SK-N-SH (cell line): Measurements from ENCODE around the gene BBS9. TPM values are rescaled to one million over a fixed set of nuclear protein-coding genes. Genes with fewer than 3 reads are reported as not detected.

Experiments used
- CTCF ChIA-PET: fragments of 300-600, 350-600 bp; formaldehyde crosslinking; extraction: SDS; loops from one replicate; lab custom pipeline; 2021; lab: Yijun Ruan, JAX
- POLR2A ChIA-PET: fragments of 350-600 bp; sonication (Branson Sonifier 250); formaldehyde crosslinking; extraction: SDS; loops from one replicate; lab custom pipeline; 2020; ENCODE audit warnings: antibody characterized with exemption, inconsistent platforms; lab: Yijun Ruan, JAX
- DNase-seq: peaks from one replicate; pipeline ENCODE4 v3.0.0; 2012
- H2AFZ ChIP-seq: fragments of 200-600 bp; sonication (generic); 2 replicates; pipeline ENCODE4 v1.8.1; 2016; ENCODE audit warnings: antibody characterized with exemption, mild to moderate bottlenecking, low read depth
- H3F3A ChIP-seq: fragments of 200-600 bp; sonication (generic); replicated peaks from 2 replicates; pipeline ENCODE3; 2016; ENCODE audit warnings: antibody characterized with exemption, mild to moderate bottlenecking; ENCODE audit not compliant: insufficient read depth
- H3K27ac ChIP-seq, 2 experiments: fragments of 200-500 bp in 1 of 2; fragments of 200-600 bp in 1 of 2; sonication (Bioruptor generic) in 1 of 2; sonication (generic), shearing (Covaris generic) in 1 of 2; 2 replicates each; pipeline versions ENCODE4 v1.5.1 to v1.6.1; 2014 to 2016; ENCODE audit warnings: low read depth in 2 of 2, inconsistent platforms in 1 of 2, low read length in 1 of 2, mild to moderate bottlenecking in 1 of 2, mixed read lengths in 1 of 2
- H3K27me3 ChIP-seq: fragments of 200-600 bp; sonication (generic), shearing (Covaris generic); 2 replicates; pipeline ENCODE4 v1.6.1; 2016; ENCODE audit warnings: mixed run types; ENCODE audit not compliant: insufficient read depth
- H3K36me3 ChIP-seq, 2 experiments: fragments of 200-500 bp in 1 of 2; fragments of 200-600 bp in 1 of 2; sonication (Bioruptor generic) in 1 of 2; sonication (generic) in 1 of 2; replicated peaks in 1 of 2; 2 replicates each; pipeline versions ENCODE3 to v1.5.1; 2014 to 2016; ENCODE audit warnings: low read length in 1 of 2, mild to moderate bottlenecking in 1 of 2; ENCODE audit not compliant: insufficient read depth in 2 of 2, control insufficient read depth in 1 of 2
- H3K4me1 ChIP-seq, 2 experiments: fragments of 200-500 bp in 1 of 2; fragments of 200-600 bp in 1 of 2; sonication (Bioruptor generic) in 1 of 2; sonication (generic), shearing (Covaris generic) in 1 of 2; 2 replicates each; pipeline versions ENCODE4 v1.5.1 to v1.6.1; 2014 to 2016; ENCODE audit warnings: low read depth in 1 of 2, low read length in 1 of 2, mixed run types in 1 of 2; ENCODE audit not compliant: insufficient read depth in 2 of 2, control insufficient read depth in 1 of 2
- H3K4me2 ChIP-seq: fragments of 200-600 bp; sonication (generic), shearing (Covaris generic); 2 replicates; pipeline ENCODE4 v1.6.1; 2017; ENCODE audit warnings: mixed run types
- H3K4me3 ChIP-seq, 2 experiments: fragments of 200-500 bp in 1 of 2; fragments of 200-600 bp in 1 of 2; sonication (Bioruptor generic) in 1 of 2; sonication (generic), shearing (Covaris generic) in 1 of 2; 2 replicates each; pipeline versions ENCODE4 v1.5.1 to v1.8.1; 2014 to 2016; ENCODE audit warnings: low read depth in 2 of 2, inconsistent platforms in 1 of 2, low read length in 1 of 2, mild to moderate bottlenecking in 1 of 2, mixed read lengths in 1 of 2, moderate library complexity in 1 of 2
- H3K79me2 ChIP-seq: fragments of 200-600 bp; sonication (generic); 2 replicates; pipeline ENCODE4 v1.8.1; 2017; ENCODE audit warnings: mild to moderate bottlenecking; ENCODE audit not compliant: insufficient read depth
- H3K9ac ChIP-seq: fragments of 200-600 bp; sonication (generic); 2 replicates; pipeline ENCODE4 v1.6.1; 2017; ENCODE audit warnings: mixed run types
- H3K9me2 ChIP-seq: fragments of 200-600 bp; sonication (generic); 2 replicates; pipeline ENCODE4 v1.6.1; 2017; ENCODE audit warnings: mixed run types
- H3K9me3 ChIP-seq: fragments of 200-600 bp; sonication (generic); 2 replicates; pipeline ENCODE4 v1.6.1; 2017; ENCODE audit warnings: mixed run types, mild to moderate bottlenecking, moderate library complexity
- H4K20me1 ChIP-seq: fragments of 200-600 bp; sonication (generic); 2 replicates; pipeline ENCODE4 v1.6.1; 2017; ENCODE audit warnings: mild to moderate bottlenecking, mixed run types; ENCODE audit not compliant: insufficient read depth
- CHD2 ChIP-seq: fragments of 150-350 bp; IDR thresholded peaks from 2 replicates; pipeline ENCODE4 v1.6.1; 2018; ENCODE audit warnings: low read length; ENCODE audit not compliant: partially characterized antibody
- EZH2phosphoT487 ChIP-seq: fragments of 200-600 bp; sonication (generic); IDR thresholded peaks from 2 replicates; pipeline ENCODE4 v1.6.1; 2017; ENCODE audit warnings: low read depth, mixed run types, mild to moderate bottlenecking, antibody characterized with exemption, moderate library complexity, borderline replicate concordance
- FOXM1 ChIP-seq: IDR thresholded peaks from 2 replicates; pipeline ENCODE4 v1.4.0; 2012; ENCODE audit warnings: low read depth, mild to moderate bottlenecking
- JUND ChIP-seq: IDR thresholded peaks from 2 replicates; pipeline ENCODE4 v1.4.0; 2012
- MEF2A ChIP-seq: IDR thresholded peaks from 2 replicates; pipeline ENCODE4 v1.4.0; 2012; ENCODE audit warnings: low read depth, borderline replicate concordance
- NFIC ChIP-seq: IDR thresholded peaks from 2 replicates; pipeline ENCODE4 v1.4.0; 2012; ENCODE audit warnings: borderline replicate concordance
- NRF1 ChIP-seq: IDR thresholded peaks from 2 replicates; pipeline ENCODE4 v1.6.1; 2012; ENCODE audit warnings: low read depth, mild to moderate bottlenecking, low read length
- POLR2AphosphoS5 ChIP-seq: IDR thresholded peaks from 2 replicates; pipeline ENCODE4 v1.6.1; 2012; ENCODE audit warnings: low read depth, low read length
- RAD21 ChIP-seq: IDR thresholded peaks from 2 replicates; pipeline ENCODE4 v1.6.1; 2012; ENCODE audit warnings: mild to moderate bottlenecking, low read length
- RCOR1 ChIP-seq: fragments of 150-350 bp; IDR thresholded peaks from 2 replicates; pipeline ENCODE4 v1.6.1; 2017; ENCODE audit warnings: antibody characterized with exemption, low read length
- RFX5 ChIP-seq: IDR thresholded peaks from 2 replicates; pipeline ENCODE4 v1.6.1; 2012; ENCODE audit warnings: mild to moderate bottlenecking, improper control_type of control experiment, low read length
- RXRA ChIP-seq: IDR thresholded peaks from 2 replicates; pipeline ENCODE4 v1.4.0; 2012; ENCODE audit warnings: low read depth, mild to moderate bottlenecking, borderline replicate concordance
- SMC3 ChIP-seq: IDR thresholded peaks from 2 replicates; pipeline ENCODE4 v1.6.1; 2012; ENCODE audit warnings: low read depth, low read length, improper control_type of control experiment
- TAF1 ChIP-seq: IDR thresholded peaks from 2 replicates; pipeline ENCODE4 v1.6.1; 2012; ENCODE audit warnings: low read depth, mild to moderate bottlenecking, low read length, moderate library complexity, borderline replicate concordance
- TEAD4 ChIP-seq: IDR thresholded peaks from 2 replicates; pipeline ENCODE4 v1.4.0; 2012; ENCODE audit warnings: mild to moderate bottlenecking, borderline replicate concordance; ENCODE audit not compliant: insufficient read depth
- YY1 ChIP-seq: IDR thresholded peaks from 2 replicates; pipeline ENCODE4 v1.4.0; 2012; ENCODE audit warnings: low read depth, mild to moderate bottlenecking
- WGBS: methylation state at CpG from one replicate; pipeline ENCODE4 v1.1.6; 2017; ENCODE audit warnings: low lambda C conversion rate; 5-methylcytosine and 5-hydroxymethylcytosine counted together
- polyA plus RNA-seq, 3 experiments: library from polyadenylated mRNA; depleted of rRNA; stranded (reverse); fragments of >200 nt; gene quantifications; 2 replicates each; pipeline ENCODE4 v1.2.3, GENCODE V29; 2012
- TF ChIP-seq, protein P1 (sequence below): IDR thresholded peaks from 2 replicates; pipeline ENCODE4 v1.4.0; 2012; ENCODE audit warnings: low read depth, borderline replicate concordance
- TF ChIP-seq, protein P2 (sequence below): fragments of 150-350 bp; IDR thresholded peaks from 2 replicates; pipeline ENCODE4 v1.6.1; 2017; ENCODE audit warnings: antibody characterized with exemption, low read length, low read depth, borderline replicate concordance
- TF ChIP-seq, protein P3 (sequence below): IDR thresholded peaks from 2 replicates; pipeline ENCODE4 v1.4.0; 2012; ENCODE audit warnings: low read depth, borderline replicate concordance
- TF ChIP-seq, protein P4 (sequence below): fragments of 150-350 bp; IDR thresholded peaks from 2 replicates; pipeline ENCODE4 v1.6.1; 2016; ENCODE audit warnings: mild to moderate bottlenecking, low read depth, low read length
- TF ChIP-seq, protein P5 (sequence below): IDR thresholded peaks from 2 replicates; pipeline ENCODE4 v1.4.0; 2012; ENCODE audit warnings: low read depth

BBS9 gene
- polyA plus RNA-seq, 1 of the 3 experiments (the other 2 are of a cell fraction) = 7.5 TPM

DNA sequence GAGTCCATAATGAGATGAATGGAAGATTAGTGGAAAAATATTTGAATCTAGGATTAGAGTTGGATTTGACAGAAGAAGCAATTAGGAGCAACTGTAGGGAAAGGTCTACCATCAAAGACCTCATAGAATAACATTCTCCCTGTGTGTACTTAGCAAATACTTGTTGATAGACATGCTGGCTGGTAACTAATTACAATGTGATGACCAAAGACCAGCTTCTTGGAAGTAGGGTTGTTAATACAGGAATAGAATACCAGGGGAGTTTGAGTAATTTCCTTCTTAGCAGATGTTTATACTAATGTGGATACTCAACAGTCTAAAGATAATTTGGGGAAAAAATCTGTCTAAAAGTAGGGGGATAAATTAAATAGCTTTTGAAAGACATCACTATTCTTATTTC is 418.5 kb downstream of the BBS9 start:
- H3K79me2 ChIP-seq = no peaks in the 10 kb centered on the region
- H3K9me2 ChIP-seq = no peaks in the 10 kb centered on the region
- ChIA-PET POLR2A (no interaction called here), CTCF (interaction anchor here (0.6 to 1.1 kb wide), 3 partner anchors 9 to 304 kb away, joined by 3 to 5 read pairs (median 3); no protein-coding TSS in a partner anchor)
- H3K27me3 ChIP-seq = no peaks in the 10 kb centered on the region
- H3K9ac ChIP-seq = no peak overlapping the region
- TF ChIP-seq NFIC (no peak), JUND (no peak), FOXM1 (no peak), RXRA (no peak), TAF1 (no peak), POLR2AphosphoS5 (no peak), RAD21 (no peak), RFX5 (no peak), CHD2 (no peak), NRF1 (no peak), MEF2A (no peak)
- TF ChIP-seq, protein P1, sequence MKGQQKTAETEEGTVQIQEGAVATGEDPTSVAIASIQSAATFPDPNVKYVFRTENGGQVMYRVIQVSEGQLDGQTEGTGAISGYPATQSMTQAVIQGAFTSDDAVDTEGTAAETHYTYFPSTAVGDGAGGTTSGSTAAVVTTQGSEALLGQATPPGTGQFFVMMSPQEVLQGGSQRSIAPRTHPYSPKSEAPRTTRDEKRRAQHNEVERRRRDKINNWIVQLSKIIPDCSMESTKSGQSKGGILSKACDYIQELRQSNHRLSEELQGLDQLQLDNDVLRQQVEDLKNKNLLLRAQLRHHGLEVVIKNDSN = no peak
- TF ChIP-seq, protein P2, sequence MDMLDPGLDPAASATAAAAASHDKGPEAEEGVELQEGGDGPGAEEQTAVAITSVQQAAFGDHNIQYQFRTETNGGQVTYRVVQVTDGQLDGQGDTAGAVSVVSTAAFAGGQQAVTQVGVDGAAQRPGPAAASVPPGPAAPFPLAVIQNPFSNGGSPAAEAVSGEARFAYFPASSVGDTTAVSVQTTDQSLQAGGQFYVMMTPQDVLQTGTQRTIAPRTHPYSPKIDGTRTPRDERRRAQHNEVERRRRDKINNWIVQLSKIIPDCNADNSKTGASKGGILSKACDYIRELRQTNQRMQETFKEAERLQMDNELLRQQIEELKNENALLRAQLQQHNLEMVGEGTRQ = no peak
- TF ChIP-seq, protein P3, sequence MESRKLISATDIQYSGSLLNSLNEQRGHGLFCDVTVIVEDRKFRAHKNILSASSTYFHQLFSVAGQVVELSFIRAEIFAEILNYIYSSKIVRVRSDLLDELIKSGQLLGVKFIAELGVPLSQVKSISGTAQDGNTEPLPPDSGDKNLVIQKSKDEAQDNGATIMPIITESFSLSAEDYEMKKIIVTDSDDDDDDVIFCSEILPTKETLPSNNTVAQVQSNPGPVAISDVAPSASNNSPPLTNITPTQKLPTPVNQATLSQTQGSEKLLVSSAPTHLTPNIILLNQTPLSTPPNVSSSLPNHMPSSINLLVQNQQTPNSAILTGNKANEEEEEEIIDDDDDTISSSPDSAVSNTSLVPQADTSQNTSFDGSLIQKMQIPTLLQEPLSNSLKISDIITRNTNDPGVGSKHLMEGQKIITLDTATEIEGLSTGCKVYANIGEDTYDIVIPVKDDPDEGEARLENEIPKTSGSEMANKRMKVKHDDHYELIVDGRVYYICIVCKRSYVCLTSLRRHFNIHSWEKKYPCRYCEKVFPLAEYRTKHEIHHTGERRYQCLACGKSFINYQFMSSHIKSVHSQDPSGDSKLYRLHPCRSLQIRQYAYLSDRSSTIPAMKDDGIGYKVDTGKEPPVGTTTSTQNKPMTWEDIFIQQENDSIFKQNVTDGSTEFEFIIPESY = no peak
- no peaks in the 10 kb centered on the region for H3K9me3 ChIP-seq
- no peak overlapping the region for H3K27ac ChIP-seq
- H4K20me1 ChIP-seq = no peaks in the 10 kb centered on the region
- DNase-seq = no peak
- no peaks in the 10 kb centered on the region for H3F3A ChIP-seq
- no peaks in the 10 kb centered on the region; a peak in 1 of 4 replicates for H3K4me1 ChIP-seq
- no peaks in the 10 kb centered on the region for H3K36me3 ChIP-seq
- no peak overlapping the region for H3K4me3 ChIP-seq
- no peak overlapping the region for H2AFZ ChIP-seq
- no peak overlapping the region for H3K4me2 ChIP-seq

DNA sequence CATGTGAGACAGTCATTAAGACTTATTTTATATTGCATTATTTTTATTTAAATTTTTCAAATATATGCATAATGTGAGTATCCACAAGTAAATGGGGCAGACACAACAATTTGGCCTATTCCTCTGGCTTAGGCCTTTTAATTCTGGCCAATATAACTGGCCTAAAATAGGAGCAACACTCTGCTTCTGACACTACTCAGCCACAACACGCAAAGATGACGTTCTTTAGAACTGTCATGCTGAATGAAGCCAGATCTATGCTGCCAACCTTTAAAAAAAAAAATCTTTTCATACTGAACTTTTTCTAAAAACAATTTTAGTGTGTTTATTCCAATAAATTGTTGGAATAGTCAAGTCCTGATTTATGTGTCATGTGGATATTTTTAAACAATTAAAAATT is 421.0 kb downstream of the BBS9 start:
- Histone ChIP-seq H3F3A (no peaks in the 10 kb centered on the region), H3K9me3 (no peaks in the 10 kb centered on the region), H4K20me1 (no peaks in the 10 kb centered on the region), H3K79me2 (no peaks in the 10 kb centered on the region), H3K9me2 (no peaks in the 10 kb centered on the region), H3K27ac (no peak overlapping the region), H3K4me3 (no peak overlapping the region), H3K4me2 (no peak overlapping the region), H3K4me1 (no peaks in the 10 kb centered on the region; a peak in 1 of 4 replicates), H2AFZ (no peak overlapping the region), H3K36me3 (no peaks in the 10 kb centered on the region), H3K9ac (no peak overlapping the region), H3K27me3 (no peaks in the 10 kb centered on the region)
- DNase-seq = no peak
- ChIA-PET POLR2A (no interaction called here), CTCF (no interaction called here)
- 91% methylated on average over 2 of the region's 2 CpGs for WGBS
- TF ChIP-seq RFX5 = no peak
- TF ChIP-seq NRF1 = no peak
- no peak for TF ChIP-seq RCOR1
- TF ChIP-seq TEAD4 = no peak
- TF ChIP-seq NFIC = no peak
- no peak for TF ChIP-seq EZH2phosphoT487
- TF ChIP-seq FOXM1 = no peak
- TF ChIP-seq, protein P4, sequence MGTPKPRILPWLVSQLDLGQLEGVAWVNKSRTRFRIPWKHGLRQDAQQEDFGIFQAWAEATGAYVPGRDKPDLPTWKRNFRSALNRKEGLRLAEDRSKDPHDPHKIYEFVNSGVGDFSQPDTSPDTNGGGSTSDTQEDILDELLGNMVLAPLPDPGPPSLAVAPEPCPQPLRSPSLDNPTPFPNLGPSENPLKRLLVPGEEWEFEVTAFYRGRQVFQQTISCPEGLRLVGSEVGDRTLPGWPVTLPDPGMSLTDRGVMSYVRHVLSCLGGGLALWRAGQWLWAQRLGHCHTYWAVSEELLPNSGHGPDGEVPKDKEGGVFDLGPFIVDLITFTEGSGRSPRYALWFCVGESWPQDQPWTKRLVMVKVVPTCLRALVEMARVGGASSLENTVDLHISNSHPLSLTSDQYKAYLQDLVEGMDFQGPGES = no peak
- TF ChIP-seq, protein P3 = no peak
- TF ChIP-seq RXRA = no peak
- TF ChIP-seq, protein P5, sequence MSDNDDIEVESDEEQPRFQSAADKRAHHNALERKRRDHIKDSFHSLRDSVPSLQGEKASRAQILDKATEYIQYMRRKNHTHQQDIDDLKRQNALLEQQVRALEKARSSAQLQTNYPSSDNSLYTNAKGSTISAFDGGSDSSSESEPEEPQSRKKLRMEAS = no peak
- TF ChIP-seq SMC3 = no peak
- TF ChIP-seq YY1 = no peak
